Measurements from ENCODE around the gene EZR.

The EZR gene

DNA sequence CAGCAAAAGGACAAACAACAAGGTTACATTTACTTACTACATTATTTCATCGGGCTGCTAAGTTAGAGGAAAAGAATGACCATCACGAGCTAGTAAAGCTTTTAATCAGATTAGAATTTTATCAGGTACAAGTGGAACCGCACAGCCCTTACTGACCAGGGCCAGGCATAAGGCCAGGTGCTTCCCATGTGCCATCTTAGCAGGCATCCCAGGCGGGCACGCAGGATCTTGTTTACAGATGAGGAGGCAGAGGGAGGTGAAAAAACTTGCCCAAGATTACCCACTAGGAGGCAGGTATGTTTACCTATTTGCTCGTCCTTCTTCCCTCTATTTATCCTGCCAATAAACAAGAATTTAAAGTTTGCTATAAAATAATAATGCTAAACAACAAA lies 10.7 kb downstream of the EZR start:
- Histone ChIP-seq H3K9me3 (ENCODE audit: control insufficient read depth, low read length) (no peaks in the 10 kb centered on the region), H3K4me1 (ENCODE audit: control insufficient read depth, insufficient read depth, low read length) (peaks cover 4% of the 10 kb centered on the region), H3K27ac (ENCODE audit: insufficient read depth, low read depth, low read length, poor library complexity, severe bottlenecking) (no peak overlapping the region), H3K4me3 (ENCODE audit: insufficient read depth, low read depth, low read length) (no peak overlapping the region), H3K36me3 (ENCODE audit: control insufficient read depth, insufficient read depth, low read length) (peaks cover 2% of the 10 kb centered on the region), H3K27me3 (ENCODE audit: control insufficient read depth, insufficient read depth, low read length, poor library complexity, severe bottlenecking) (no peaks in the 10 kb centered on the region)
- 93% methylated on average over 5 of the region's 6 CpGs for WGBS, 2 experiments

DNA sequence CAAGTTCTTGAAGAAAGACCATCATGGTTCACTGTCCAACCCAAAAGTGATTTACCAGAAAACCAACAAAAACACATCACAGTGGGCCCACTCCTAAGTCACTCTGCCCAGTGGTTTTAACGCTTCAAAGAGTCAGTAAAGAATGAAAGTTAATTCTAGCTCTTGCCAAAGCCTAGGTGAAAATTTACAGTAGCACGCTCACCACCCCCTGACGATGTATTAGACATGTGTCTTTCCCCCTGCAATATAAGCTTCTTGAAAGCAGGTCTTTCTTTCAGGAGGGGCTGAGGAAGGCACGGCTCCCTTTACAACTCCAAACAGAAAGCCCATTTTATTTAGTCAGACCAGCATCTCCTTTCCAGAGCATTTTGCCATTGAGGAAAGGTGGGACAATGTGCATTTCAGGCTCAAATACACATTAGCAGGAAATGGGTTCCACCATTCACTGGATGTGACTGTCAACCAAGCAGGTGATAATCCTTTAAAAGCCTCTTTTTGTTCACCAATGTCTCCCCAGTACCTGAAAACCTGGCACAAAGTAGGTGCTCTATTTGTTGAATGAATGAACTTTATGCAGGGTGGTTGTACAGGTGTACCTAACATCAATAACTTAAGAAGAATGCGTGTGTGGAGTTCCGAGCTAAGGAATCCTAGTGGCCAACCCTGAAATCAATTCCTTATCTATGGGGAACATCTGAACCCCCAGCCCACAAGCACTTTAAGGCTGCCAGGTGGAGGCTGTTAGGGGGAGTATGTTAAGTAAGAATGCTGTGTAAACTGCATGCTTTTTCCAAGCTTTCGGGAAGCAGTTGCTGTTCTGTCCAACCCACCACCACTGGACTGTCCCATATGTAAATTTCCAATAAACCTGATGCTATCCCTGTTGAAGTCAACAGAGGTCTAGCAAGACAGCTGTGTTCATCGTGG lies 11.4 kb downstream of the EZR start:
- peaks cover 4% of the 10 kb centered on the region for H3K4me1 ChIP-seq (ENCODE audit: control insufficient read depth, insufficient read depth, low read length)
- H3K27ac ChIP-seq (ENCODE audit: insufficient read depth, low read depth, low read length, poor library complexity, severe bottlenecking), result no peak overlapping the region
- WGBS, 2 experiments, result 70 to 72% methylated on average over 8 of the region's 8 CpGs
- no peak overlapping the region for H3K4me3 ChIP-seq (ENCODE audit: insufficient read depth, low read depth, low read length)
- no peaks in the 10 kb centered on the region for H3K9me3 ChIP-seq (ENCODE audit: control insufficient read depth, low read length)
- no peaks in the 10 kb centered on the region for H3K27me3 ChIP-seq (ENCODE audit: control insufficient read depth, insufficient read depth, low read length, poor library complexity, severe bottlenecking)
- H3K36me3 ChIP-seq (ENCODE audit: control insufficient read depth, insufficient read depth, low read length), result no peaks in the 10 kb centered on the region

DNA sequence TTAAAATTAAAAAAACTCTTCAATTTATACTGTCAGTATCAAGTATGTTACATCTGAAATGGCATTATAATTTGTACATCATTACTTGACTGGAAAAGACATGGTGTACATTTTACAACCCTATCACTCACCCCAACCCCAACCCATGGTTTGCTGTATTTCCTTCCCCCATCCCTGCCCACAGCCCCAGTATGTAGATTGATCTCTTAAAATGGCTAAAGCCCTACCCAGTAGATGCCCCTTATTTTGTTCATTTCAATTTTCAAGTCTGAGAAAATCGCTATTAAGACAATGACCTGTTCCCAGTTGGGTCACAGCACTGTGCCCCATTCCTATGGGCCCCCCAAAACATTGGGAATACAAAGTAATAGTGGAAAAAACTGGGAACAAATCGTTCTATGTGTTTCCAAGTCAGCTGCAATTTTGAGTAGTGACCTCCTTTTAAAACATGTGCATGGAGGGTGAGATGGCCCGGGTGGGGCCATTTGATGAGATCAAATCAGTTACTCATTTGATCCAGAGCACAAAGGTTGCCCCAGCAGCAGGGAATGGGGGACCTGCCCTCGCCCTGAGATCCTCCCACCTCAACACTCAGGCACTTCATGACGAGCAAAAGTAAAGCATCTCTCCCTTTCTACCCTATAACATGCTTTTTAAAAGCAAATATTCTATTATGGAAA lies 13.3 kb downstream of the EZR start:
- Histone ChIP-seq H3K27me3 (ENCODE audit: control insufficient read depth, insufficient read depth, low read length, poor library complexity, severe bottlenecking) (no peaks in the 10 kb centered on the region), H3K4me3 (ENCODE audit: insufficient read depth, low read depth, low read length) (no peak overlapping the region), H3K27ac (ENCODE audit: insufficient read depth, low read depth, low read length, poor library complexity, severe bottlenecking) (no peak overlapping the region), H3K9me3 (ENCODE audit: control insufficient read depth, low read length) (no peaks in the 10 kb centered on the region), H3K36me3 (ENCODE audit: control insufficient read depth, insufficient read depth, low read length) (no peaks in the 10 kb centered on the region), H3K4me1 (ENCODE audit: control insufficient read depth, insufficient read depth, low read length) (peaks cover 4% of the 10 kb centered on the region)
- 83 to 93% methylated on average over 4 of the region's 5 CpGs for WGBS, 2 experiments

DNA sequence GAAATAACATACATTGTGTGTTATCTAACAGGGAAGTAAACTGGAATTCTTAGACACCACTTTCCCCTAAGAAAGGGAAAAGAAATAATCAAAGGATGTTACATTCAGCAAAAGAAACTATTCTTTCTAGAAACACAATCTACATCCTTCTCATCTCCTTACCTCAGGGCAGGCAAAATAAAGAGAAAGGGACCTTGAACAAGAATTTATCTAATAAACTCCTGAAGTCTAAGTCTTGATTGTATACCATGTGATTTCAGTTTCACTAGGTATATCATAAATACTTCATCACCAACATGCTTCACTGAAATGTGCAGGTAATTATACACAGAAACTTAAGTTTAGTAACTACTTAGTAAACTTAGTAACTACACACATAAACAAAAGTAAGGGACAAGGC lies 15.0 kb downstream of the EZR start:
- H3K4me1 ChIP-seq (ENCODE audit: control insufficient read depth, insufficient read depth, low read length), result no peaks in the 10 kb centered on the region
- no peak overlapping the region for H3K27ac ChIP-seq (ENCODE audit: insufficient read depth, low read depth, low read length, poor library complexity, severe bottlenecking)
- H3K4me3 ChIP-seq (ENCODE audit: insufficient read depth, low read depth, low read length), result no peak overlapping the region
- no peaks in the 10 kb centered on the region for H3K9me3 ChIP-seq (ENCODE audit: control insufficient read depth, low read length)
- H3K27me3 ChIP-seq (ENCODE audit: control insufficient read depth, insufficient read depth, low read length, poor library complexity, severe bottlenecking), result no peaks in the 10 kb centered on the region
- H3K36me3 ChIP-seq (ENCODE audit: control insufficient read depth, insufficient read depth, low read length), result no peaks in the 10 kb centered on the region

DNA sequence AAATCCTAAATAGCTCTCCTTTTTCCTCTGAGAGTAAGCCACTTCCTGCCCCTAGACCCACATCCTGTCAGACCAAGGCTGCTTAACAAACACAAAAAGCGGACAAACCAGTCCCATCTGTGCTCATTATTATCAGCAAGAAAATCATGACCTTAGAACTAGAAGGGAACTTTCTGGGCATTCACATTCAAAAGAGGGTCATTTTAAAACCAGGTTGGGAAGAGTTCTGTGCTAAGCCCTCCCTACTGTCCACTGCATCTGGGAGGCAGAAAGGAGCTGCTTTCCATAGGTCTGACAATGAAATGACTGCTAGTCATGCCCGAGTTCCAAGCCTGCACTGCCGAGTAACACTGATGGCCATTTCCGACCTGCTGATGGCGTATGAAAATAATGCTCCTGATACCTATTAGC lies 15.4 kb downstream of the EZR start:
- Histone ChIP-seq H3K27me3 (ENCODE audit: control insufficient read depth, insufficient read depth, low read length, poor library complexity, severe bottlenecking) (no peaks in the 10 kb centered on the region), H3K27ac (ENCODE audit: insufficient read depth, low read depth, low read length, poor library complexity, severe bottlenecking) (no peak overlapping the region), H3K36me3 (ENCODE audit: control insufficient read depth, insufficient read depth, low read length) (no peaks in the 10 kb centered on the region), H3K4me1 (ENCODE audit: control insufficient read depth, insufficient read depth, low read length) (no peaks in the 10 kb centered on the region), H3K4me3 (ENCODE audit: insufficient read depth, low read depth, low read length) (no peak overlapping the region), H3K9me3 (ENCODE audit: control insufficient read depth, low read length) (no peaks in the 10 kb centered on the region)
- 90 to 91% methylated on average over 5 of the region's 5 CpGs for WGBS, 2 experiments

DNA sequence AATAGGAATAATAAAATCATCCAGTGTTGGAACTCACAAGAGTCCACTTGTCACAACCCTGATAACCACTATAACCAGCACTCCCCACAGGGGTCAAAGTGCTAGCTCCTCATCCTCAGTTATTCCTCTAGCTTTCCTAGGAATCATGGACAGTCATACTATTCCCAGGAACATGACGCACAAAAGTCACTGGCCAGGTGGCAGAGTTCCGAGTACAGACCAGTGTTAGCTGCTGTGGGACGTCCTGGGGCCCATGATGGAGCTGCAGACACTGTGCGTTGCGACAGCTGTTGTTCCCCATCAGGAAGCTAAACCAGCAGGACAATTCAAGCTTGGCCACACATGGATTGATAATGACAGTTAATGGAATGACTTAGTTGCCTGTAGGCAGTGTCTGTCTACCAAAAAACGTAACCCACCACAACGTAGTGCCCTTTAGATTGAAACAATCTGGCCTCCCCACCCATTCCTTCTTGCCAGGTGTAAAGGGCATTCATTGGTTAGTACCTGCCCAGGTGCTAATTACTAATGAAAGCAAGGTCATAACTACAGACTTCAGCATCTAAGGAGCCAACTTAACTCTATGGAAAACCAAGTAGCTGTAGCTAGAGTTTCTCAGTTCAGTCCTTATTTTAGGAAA lies 17.4 kb downstream of the EZR start:
- WGBS, 2 experiments, result 87 to 88% methylated on average over 7 of the region's 7 CpGs
- Histone ChIP-seq H3K27ac (ENCODE audit: insufficient read depth, low read depth, low read length, poor library complexity, severe bottlenecking) (no peak overlapping the region), H3K4me3 (ENCODE audit: insufficient read depth, low read depth, low read length) (no peak overlapping the region), H3K27me3 (ENCODE audit: control insufficient read depth, insufficient read depth, low read length, poor library complexity, severe bottlenecking) (no peaks in the 10 kb centered on the region), H3K4me1 (ENCODE audit: control insufficient read depth, insufficient read depth, low read length) (no peaks in the 10 kb centered on the region), H3K36me3 (ENCODE audit: control insufficient read depth, insufficient read depth, low read length) (no peaks in the 10 kb centered on the region), H3K9me3 (ENCODE audit: control insufficient read depth, low read length) (no peaks in the 10 kb centered on the region)

DNA sequence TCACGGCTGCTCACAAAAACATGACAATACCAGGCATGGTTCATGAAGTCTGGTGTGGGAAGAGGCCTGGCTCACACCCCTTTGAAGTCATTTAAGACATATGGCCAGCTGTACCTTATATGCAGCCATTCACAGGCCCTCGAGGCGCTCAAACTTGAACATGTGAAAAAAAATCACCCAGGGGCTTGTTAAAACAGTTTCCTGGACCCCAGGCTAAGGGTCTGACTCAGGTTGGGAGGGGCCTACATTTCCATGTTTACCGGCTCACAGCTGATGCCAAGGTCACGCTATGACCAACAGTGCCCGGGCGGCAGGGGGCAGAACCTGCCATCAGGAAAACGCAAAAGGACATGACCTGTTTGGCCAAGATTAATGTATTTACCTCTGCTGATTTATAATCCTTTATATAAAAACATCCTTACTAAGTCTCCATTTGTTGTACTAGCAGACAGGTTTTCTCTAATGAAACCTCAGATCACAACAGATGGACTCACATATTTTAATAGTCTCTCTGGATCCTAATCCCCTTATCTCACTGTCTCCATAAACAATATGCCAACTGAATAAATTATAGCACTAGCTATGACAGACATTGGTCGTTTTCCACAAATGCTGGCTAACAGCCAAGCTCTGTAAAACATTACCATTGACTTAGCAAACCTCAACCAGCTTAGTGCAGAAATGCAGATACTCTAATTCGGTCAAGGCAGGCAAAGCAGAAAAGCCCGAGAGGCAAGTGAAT lies 19.9 kb downstream of the EZR start:
- no peaks in the 10 kb centered on the region for H3K36me3 ChIP-seq (ENCODE audit: control insufficient read depth, insufficient read depth, low read length)
- no peaks in the 10 kb centered on the region for H3K4me1 ChIP-seq (ENCODE audit: control insufficient read depth, insufficient read depth, low read length)
- 91 to 93% methylated on average over 11 of the region's 11 CpGs for WGBS, 2 experiments
- H3K9me3 ChIP-seq (ENCODE audit: control insufficient read depth, low read length), result no peaks in the 10 kb centered on the region
- no peak overlapping the region for H3K27ac ChIP-seq (ENCODE audit: insufficient read depth, low read depth, low read length, poor library complexity, severe bottlenecking)
- H3K4me3 ChIP-seq (ENCODE audit: insufficient read depth, low read depth, low read length), result no peak overlapping the region
- no peaks in the 10 kb centered on the region for H3K27me3 ChIP-seq (ENCODE audit: control insufficient read depth, insufficient read depth, low read length, poor library complexity, severe bottlenecking)

DNA sequence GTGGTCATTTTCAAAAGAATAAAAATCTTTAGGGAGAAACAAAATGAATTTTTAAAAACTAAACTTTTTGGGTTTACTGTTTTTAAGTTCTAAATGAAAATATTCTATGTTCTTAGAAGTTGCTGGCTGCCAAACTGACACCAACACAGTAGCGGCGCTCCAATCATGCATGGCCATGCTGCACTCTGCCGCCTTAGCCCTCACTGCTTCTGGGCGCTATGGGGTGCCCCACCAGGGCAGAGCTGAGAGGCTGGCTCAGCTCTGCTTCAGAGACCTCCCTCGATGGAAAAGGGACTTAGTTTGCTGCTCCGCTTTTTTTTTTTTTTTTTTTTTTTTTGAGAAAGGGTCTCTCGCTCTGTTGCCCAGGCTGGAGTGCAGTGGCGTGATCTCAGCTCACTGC lies 20.9 kb downstream of the EZR start:
- no peaks in the 10 kb centered on the region for H3K27me3 ChIP-seq (ENCODE audit: control insufficient read depth, insufficient read depth, low read length, poor library complexity, severe bottlenecking)
- WGBS, 2 experiments, result 83 to 93% methylated on average over 8 of the region's 8 CpGs
- no peaks in the 10 kb centered on the region for H3K4me1 ChIP-seq (ENCODE audit: control insufficient read depth, insufficient read depth, low read length)
- no peaks in the 10 kb centered on the region for H3K36me3 ChIP-seq (ENCODE audit: control insufficient read depth, insufficient read depth, low read length)
- no peaks in the 10 kb centered on the region for H3K9me3 ChIP-seq (ENCODE audit: control insufficient read depth, low read length)
- H3K27ac ChIP-seq (ENCODE audit: insufficient read depth, low read depth, low read length, poor library complexity, severe bottlenecking), result no peak overlapping the region
- H3K4me3 ChIP-seq (ENCODE audit: insufficient read depth, low read depth, low read length), result no peak overlapping the region

DNA sequence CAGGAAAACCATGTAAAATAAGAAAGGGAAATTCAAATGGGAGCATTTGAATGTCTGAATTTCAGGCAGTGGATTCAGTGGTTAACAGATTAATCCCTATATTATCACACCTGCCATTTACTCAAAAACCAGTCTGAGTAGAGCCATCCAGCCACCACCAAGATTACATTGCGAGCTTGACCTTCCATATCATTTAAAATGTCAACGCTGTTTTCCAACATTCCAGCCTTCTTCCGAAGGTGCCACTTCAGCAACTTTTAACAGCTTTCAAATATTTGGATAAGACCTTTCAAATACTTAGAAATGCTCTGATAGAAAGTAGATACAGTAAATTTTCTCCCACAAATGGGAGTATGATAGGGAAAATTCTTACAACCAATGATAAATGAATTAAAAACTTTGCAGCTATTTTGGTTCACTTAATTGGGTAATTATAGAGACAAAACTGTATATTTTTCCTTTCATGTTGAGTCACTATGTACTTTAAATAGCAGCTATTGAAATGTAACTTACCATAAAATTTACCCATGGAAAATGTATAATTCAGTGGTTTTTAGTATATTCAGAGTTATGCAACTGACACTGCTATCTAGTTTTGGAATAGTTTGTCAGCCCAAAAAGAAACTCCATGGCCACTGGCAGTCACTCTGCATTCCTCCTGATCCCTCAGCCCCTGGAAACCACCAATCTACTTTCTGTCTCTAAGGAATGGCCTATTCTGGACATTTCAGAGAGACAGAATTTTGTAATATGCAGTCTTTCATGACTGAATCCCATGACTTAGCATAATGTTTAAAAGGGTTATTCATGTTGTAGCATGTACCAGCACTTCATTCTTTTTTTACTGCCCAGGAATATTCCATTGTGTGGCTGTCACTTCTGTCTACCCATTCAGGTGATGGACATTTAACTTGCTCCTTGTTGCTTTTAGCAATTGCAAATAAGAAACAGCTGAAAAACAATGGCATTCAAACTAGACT lies 21.5 kb downstream of the EZR start:
- Histone ChIP-seq H3K27ac (ENCODE audit: insufficient read depth, low read depth, low read length, poor library complexity, severe bottlenecking) (no peak overlapping the region), H3K27me3 (ENCODE audit: control insufficient read depth, insufficient read depth, low read length, poor library complexity, severe bottlenecking) (no peaks in the 10 kb centered on the region), H3K4me1 (ENCODE audit: control insufficient read depth, insufficient read depth, low read length) (no peaks in the 10 kb centered on the region), H3K36me3 (ENCODE audit: control insufficient read depth, insufficient read depth, low read length) (no peaks in the 10 kb centered on the region), H3K9me3 (ENCODE audit: control insufficient read depth, low read length) (no peaks in the 10 kb centered on the region), H3K4me3 (ENCODE audit: insufficient read depth, low read depth, low read length) (no peak overlapping the region)
- 92 to 94% methylated on average over 3 of the region's 3 CpGs for WGBS, 2 experiments

Measured in ectodermal cell (in vitro differentiated cells).